ENCODE measurements around the gene CD27.
A peak's percentile ranks its signal among the peaks of the same experiment; 100 is the strongest.

Gene CD27

GRCh38 chr12:6423267-6424007 is 21.3 kb upstream of the CD27 start:
- Histone ChIP-seq H3K79me2 (ENCODE audit: insufficient read depth, low read length) (no peaks in the 10 kb centered on the region), H3K27ac (ENCODE audit: low read depth, low read length) (peak overlapping the region; percentile 94), H3F3A (ENCODE audit: insufficient read depth) (peaks cover 44% of the 10 kb centered on the region), H3K27me3 (ENCODE audit: low read length) (no peaks in the 10 kb centered on the region), H3K9ac (ENCODE audit: low read length) (peak overlapping the region; percentile 36), H3K9me2 (replicated peaks; ENCODE audit: insufficient read depth, low read length) (no peaks in the 10 kb centered on the region), H3K4me3 (ENCODE audit: insufficient read depth, low read length, poor library complexity, severe bottlenecking) (no peak overlapping the region), H3K36me3 (ENCODE audit: low read length) (no peaks in the 10 kb centered on the region), H3K4me2 (ENCODE audit: low read depth, low read length, poor library complexity, severe bottlenecking) (peak overlapping the region; percentile 34), H2AFZ (ENCODE audit: low read depth, low read length, severe bottlenecking) (peak overlapping the region; percentile 72), H4K20me1 (ENCODE audit: low read depth, low read length) (no peaks in the 10 kb centered on the region), H3K9me3 (ENCODE audit: insufficient read depth, low read length) (no peaks in the 10 kb centered on the region)
- TF ChIP-seq CTCF (IDR thresholded peaks at IDR 0.05; ENCODE audit: insufficient read depth, low read length, poor library complexity, severe bottlenecking), result peak; percentile 78
- TF ChIP-seq EZH2phosphoT487 (conservative IDR thresholded peaks at IDR 0.05; ENCODE audit: low read length), result no peak

- H3K36me3 ChIP-seq (ENCODE audit: low read length), result no peaks in the 10 kb centered on the region
- H4K20me1 ChIP-seq (ENCODE audit: low read depth, low read length), result no peaks in the 10 kb centered on the region
- H3K9ac ChIP-seq (ENCODE audit: low read length), result peak overlapping the region; percentile 36
- TF ChIP-seq EZH2phosphoT487 (conservative IDR thresholded peaks at IDR 0.05; ENCODE audit: low read length) (no peak), CTCF (IDR thresholded peaks at IDR 0.05; ENCODE audit: insufficient read depth, low read length, poor library complexity, severe bottlenecking) (no peak)
- H2AFZ ChIP-seq (ENCODE audit: low read depth, low read length, severe bottlenecking), result peak overlapping the region; percentile 72
- peak overlapping the region; percentile 34 for H3K4me2 ChIP-seq (ENCODE audit: low read depth, low read length, poor library complexity, severe bottlenecking)
- H3K79me2 ChIP-seq (ENCODE audit: insufficient read depth, low read length), result no peaks in the 10 kb centered on the region
- no peaks in the 10 kb centered on the region for H3K9me2 ChIP-seq (replicated peaks; ENCODE audit: insufficient read depth, low read length)
- peaks cover 48% of the 10 kb centered on the region for H3F3A ChIP-seq (ENCODE audit: insufficient read depth)
- H3K9me3 ChIP-seq (ENCODE audit: insufficient read depth, low read length), result no peaks in the 10 kb centered on the region
- peak overlapping the region; percentile 94 for H3K27ac ChIP-seq (ENCODE audit: low read depth, low read length)
- no peaks in the 10 kb centered on the region for H3K27me3 ChIP-seq (ENCODE audit: low read length)
- no peak overlapping the region for H3K4me3 ChIP-seq (ENCODE audit: insufficient read depth, low read length, poor library complexity, severe bottlenecking)
These were observed 20.8 kb upstream of the CD27 start for GRCh38 chr12:6424008-6424347.

- H3K4me3 ChIP-seq (ENCODE audit: insufficient read depth, low read length, poor library complexity, severe bottlenecking), result no peak overlapping the region
- TF ChIP-seq CTCF (IDR thresholded peaks at IDR 0.05; ENCODE audit: insufficient read depth, low read length, poor library complexity, severe bottlenecking) (no peak), EZH2phosphoT487 (conservative IDR thresholded peaks at IDR 0.05; ENCODE audit: low read length) (no peak)
- peak overlapping the region; percentile 72 for H2AFZ ChIP-seq (ENCODE audit: low read depth, low read length, severe bottlenecking)
- H4K20me1 ChIP-seq (ENCODE audit: low read depth, low read length), result no peaks in the 10 kb centered on the region
- no peaks in the 10 kb centered on the region for H3K79me2 ChIP-seq (ENCODE audit: insufficient read depth, low read length)
- peak overlapping the region; percentile 36 for H3K9ac ChIP-seq (ENCODE audit: low read length)
- H3F3A ChIP-seq (ENCODE audit: insufficient read depth), result peaks cover 52% of the 10 kb centered on the region
- H3K9me2 ChIP-seq (replicated peaks; ENCODE audit: insufficient read depth, low read length), result no peaks in the 10 kb centered on the region
- no peaks in the 10 kb centered on the region for H3K36me3 ChIP-seq (ENCODE audit: low read length)
- H3K27ac ChIP-seq (ENCODE audit: low read depth, low read length), result peak overlapping the region; percentile 94
- H3K4me2 ChIP-seq (ENCODE audit: low read depth, low read length, poor library complexity, severe bottlenecking), result peak overlapping the region; percentile 34
- no peaks in the 10 kb centered on the region for H3K27me3 ChIP-seq (ENCODE audit: low read length)
- H3K9me3 ChIP-seq (ENCODE audit: insufficient read depth, low read length), result no peaks in the 10 kb centered on the region
These were observed 19.9 kb upstream of the CD27 start for GRCh38 chr12:6424866-6425265.

All from SU-DHL-6 (cell line).